HepG2 (cell line): ENCODE results near the gene NCOA6. TPM values are rescaled to one million over a fixed set of nuclear protein-coding genes. Genes with fewer than 3 reads are reported as not detected.

Experiments
- ETV6 ChIP-seq: sonication (generic); formaldehyde crosslinking; conservative IDR thresholded peaks from 2 replicates; pipeline ENCODE4 v1.4.0; 2020; ENCODE audit warnings: missing genetic modification reagents
- FOXJ3 ChIP-seq: sonication (generic); formaldehyde crosslinking; IDR thresholded peaks from 2 replicates; pipeline ENCODE4 v1.4.0; 2020; ENCODE audit warnings: missing genetic modification reagents, mild to moderate bottlenecking, borderline replicate concordance
- FOXK2 ChIP-seq: fragments of 450-650 bp; IDR thresholded peaks from 2 replicates; pipeline ENCODE4 v1.6.1; 2016
- GATAD2A ChIP-seq: IDR thresholded peaks from 2 replicates; pipeline ENCODE4 v1.6.1; 2016
- HOXD1 ChIP-seq: sonication (generic); formaldehyde crosslinking; IDR thresholded peaks from 2 replicates; pipeline ENCODE4 v1.5.0; 2020; ENCODE audit warnings: missing genetic modification reagents
- NFKB2 ChIP-seq: sonication (generic); formaldehyde crosslinking; IDR thresholded peaks from 2 replicates; pipeline ENCODE4 v1.4.0; 2020; ENCODE audit warnings: missing genetic modification reagents, borderline replicate concordance
- PAX8 ChIP-seq: sonication (generic); formaldehyde crosslinking; IDR thresholded peaks from 2 replicates; pipeline ENCODE4 v1.8.0; 2022; ENCODE audit warnings: mild to moderate bottlenecking, missing genetic modification reagents, borderline replicate concordance
- POGZ ChIP-seq: sonication (generic); formaldehyde crosslinking; IDR thresholded peaks from 2 replicates; pipeline ENCODE4 v1.4.0; 2020; ENCODE audit warnings: mild to moderate bottlenecking, missing genetic modification reagents
- RBM22 ChIP-seq: fragments of 200-400 bp; formaldehyde crosslinking; optimal IDR thresholded peaks from 2 replicates; pipeline ENCODE3; 2017; ENCODE audit warnings: mild to moderate bottlenecking, low read length, moderate library complexity
- SAP130 ChIP-seq: IDR thresholded peaks from 2 replicates; pipeline ENCODE4 v1.6.1; 2016; ENCODE audit warnings: low read depth
- ZFP1 ChIP-seq: IDR thresholded peaks from 2 replicates; pipeline ENCODE4 v1.6.1; 2016
- ZNF274 ChIP-seq: sonication (generic); formaldehyde crosslinking; IDR thresholded peaks from 2 replicates; pipeline ENCODE4 v1.5.1; 2020; ENCODE audit warnings: mild to moderate bottlenecking, missing genetic modification reagents
- ZNF33A ChIP-seq: sonication (generic); formaldehyde crosslinking; IDR thresholded peaks from 2 replicates; pipeline ENCODE4 v1.5.1; 2020; ENCODE audit warnings: missing genetic modification reagents, mild to moderate bottlenecking, moderate library complexity, borderline replicate concordance
- ZNF703 ChIP-seq: sonication (generic); formaldehyde crosslinking; IDR thresholded peaks from 2 replicates; pipeline ENCODE4 v1.5.1; 2020; ENCODE audit warnings: missing genetic modification reagents, mild to moderate bottlenecking, moderate library complexity, borderline replicate concordance
- ZNF720 ChIP-seq: sonication (generic); formaldehyde crosslinking; IDR thresholded peaks from 2 replicates; pipeline ENCODE4 v1.4.0; 2020; ENCODE audit warnings: missing genetic modification reagents
- ZNF747 ChIP-seq: sonication (generic); formaldehyde crosslinking; IDR thresholded peaks from 2 replicates; pipeline ENCODE4 v1.8.1; 2023; ENCODE audit warnings: missing genetic modification reagents, mild to moderate bottlenecking, borderline replicate concordance
- polyA plus RNA-seq, 8 experiments: library from polyadenylated mRNA; depleted of rRNA in 3 of 8; stranded (reverse) in 7 of 8; unstranded in 1 of 8; fragments of >200 nt; fragmentation: Illumina TruSeq in 4 of 8; extraction: Trizol in 4 of 8; gene quantifications; 2 replicates each; pipeline versions ENCODE4 v1.2.1 to v1.2.3, GENCODE V29; 2011 to 2016; ENCODE audit warnings: low read depth in 4 of 8, missing spikeins in 1 of 8, mixed read lengths in 1 of 8; ENCODE audit not compliant: insufficient read depth in 1 of 8
- total RNA-seq, 5 experiments: library from RNA; depleted of rRNA; stranded (reverse); fragments of >200 nt; fragmentation: Illumina TruSeq; extraction: Trizol; gene quantifications; 2 replicates each; pipeline ENCODE4 v1.2.3, GENCODE V29; 2016; ENCODE audit warnings: low read depth in 1 of 5
- TF ChIP-seq, protein P1 (sequence below): sonication (generic); formaldehyde crosslinking; IDR thresholded peaks from 2 replicates; pipeline ENCODE4 v1.9.0; 2022; ENCODE audit warnings: missing genetic modification reagents, mild to moderate bottlenecking, borderline replicate concordance
- TF ChIP-seq, protein P2 (sequence below): sonication (generic); formaldehyde crosslinking; IDR thresholded peaks from 2 replicates; pipeline ENCODE4 v1.4.0; 2020; ENCODE audit warnings: missing genetic modification reagents
- TF ChIP-seq, protein P3 (sequence below): fragments of 450-650 bp; IDR thresholded peaks from 2 replicates; pipeline ENCODE4 v1.6.1; 2017
- TF ChIP-seq, protein P4 (sequence below): sonication (generic); formaldehyde crosslinking; conservative IDR thresholded peaks from 2 replicates; pipeline ENCODE4 v1.4.0; 2020; ENCODE audit warnings: missing genetic modification reagents
- TF ChIP-seq, protein P5 (sequence below): sonication (generic); formaldehyde crosslinking; IDR thresholded peaks from 2 replicates; pipeline ENCODE4 v1.5.0; 2020; ENCODE audit warnings: mild to moderate bottlenecking, missing genetic modification reagents

Gene NCOA6
- total and polyA plus RNA-seq, 2 of the 13 experiments (the other 11 are each of a cell fraction or from before 2014, with no cell fraction given) = 11.2 to 29.3 TPM

DNA sequence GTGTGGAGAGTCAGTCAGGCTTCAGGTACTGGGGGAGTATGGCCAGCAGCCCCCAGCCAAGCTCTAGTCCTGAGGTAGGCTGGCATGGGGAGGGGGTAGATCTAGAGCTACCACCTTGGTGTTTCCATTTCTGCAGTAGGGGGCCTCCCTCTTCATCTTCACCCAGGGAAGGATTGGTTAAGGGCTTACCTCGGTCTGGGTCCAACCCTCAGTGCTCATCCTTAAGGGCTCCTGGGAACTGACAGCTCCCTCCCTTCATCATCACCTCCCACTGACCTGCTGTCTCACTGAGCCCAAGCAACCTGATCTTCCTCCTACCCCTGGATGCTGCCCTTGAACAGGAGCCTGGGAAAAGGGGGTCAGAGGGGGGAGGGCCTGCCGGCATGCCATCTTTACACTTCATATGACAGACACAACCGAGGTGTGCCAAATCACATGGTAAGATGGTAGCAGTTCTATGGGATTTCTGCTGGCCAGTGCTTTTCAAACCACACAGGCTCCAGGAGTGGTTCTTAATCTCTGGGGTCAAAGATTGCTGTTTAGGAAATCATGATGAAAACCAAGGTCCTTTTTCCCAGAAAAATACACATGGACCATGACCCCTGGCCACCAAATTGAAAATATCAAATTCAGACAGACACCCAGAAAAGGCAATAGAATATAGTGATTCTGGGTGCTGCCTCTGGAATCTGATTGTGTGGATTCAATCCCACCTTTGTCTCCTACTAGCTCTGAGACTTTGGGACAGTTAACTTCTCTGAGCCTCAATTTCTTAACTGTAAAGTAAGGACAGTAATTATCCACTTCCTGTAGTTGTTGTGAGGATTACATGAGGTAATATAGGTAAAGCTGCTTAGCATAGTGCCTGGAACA, 118.3 kb downstream of the NCOA6 start (continued):
- TF ChIP-seq RBM22 (no peak), FOXJ3 (CRISPR knock-in tag) (peak; percentile 75; the same call in 1 of the 2 replicates), ZFP1 (CRISPR knock-in tag) (no peak; the same call in 1 of the 2 replicates), GATAD2A (CRISPR knock-in tag) (peak; percentile 94), ZNF703 (CRISPR knock-in tag) (no peak), PAX8 (CRISPR knock-in tag) (no peak), HOXD1 (CRISPR knock-in tag) (peak; percentile 68; the same call in 1 of the 2 replicates), ZNF720 (CRISPR knock-in tag) (no peak), SAP130 (peak; percentile 83), ZNF747 (CRISPR knock-in tag) (peak; percentile 26; the same call in 1 of the 2 replicates), ETV6 (CRISPR knock-in tag) (no peak), NFKB2 (0 out of 2 replicates have a peak, but pooled peaks have one; percentile 61), FOXK2 (peak; percentile 3; the same call in 1 of the 2 replicates), POGZ (CRISPR knock-in tag) (peak; percentile 38; the same call in 1 of the 2 replicates), ZNF33A (0 out of 2 replicates have a peak, but pooled peaks have one; percentile 75), ZNF274 (CRISPR knock-in tag) (0 out of 2 replicates have a peak, but pooled peaks have one; percentile 33)
- TF ChIP-seq, protein P1, sequence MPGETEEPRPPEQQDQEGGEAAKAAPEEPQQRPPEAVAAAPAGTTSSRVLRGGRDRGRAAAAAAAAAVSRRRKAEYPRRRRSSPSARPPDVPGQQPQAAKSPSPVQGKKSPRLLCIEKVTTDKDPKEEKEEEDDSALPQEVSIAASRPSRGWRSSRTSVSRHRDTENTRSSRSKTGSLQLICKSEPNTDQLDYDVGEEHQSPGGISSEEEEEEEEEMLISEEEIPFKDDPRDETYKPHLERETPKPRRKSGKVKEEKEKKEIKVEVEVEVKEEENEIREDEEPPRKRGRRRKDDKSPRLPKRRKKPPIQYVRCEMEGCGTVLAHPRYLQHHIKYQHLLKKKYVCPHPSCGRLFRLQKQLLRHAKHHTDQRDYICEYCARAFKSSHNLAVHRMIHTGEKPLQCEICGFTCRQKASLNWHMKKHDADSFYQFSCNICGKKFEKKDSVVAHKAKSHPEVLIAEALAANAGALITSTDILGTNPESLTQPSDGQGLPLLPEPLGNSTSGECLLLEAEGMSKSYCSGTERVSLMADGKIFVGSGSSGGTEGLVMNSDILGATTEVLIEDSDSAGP (CRISPR knock-in tag) = peak; percentile 59; the same call in 1 of the 2 replicates
- TF ChIP-seq, protein P2, sequence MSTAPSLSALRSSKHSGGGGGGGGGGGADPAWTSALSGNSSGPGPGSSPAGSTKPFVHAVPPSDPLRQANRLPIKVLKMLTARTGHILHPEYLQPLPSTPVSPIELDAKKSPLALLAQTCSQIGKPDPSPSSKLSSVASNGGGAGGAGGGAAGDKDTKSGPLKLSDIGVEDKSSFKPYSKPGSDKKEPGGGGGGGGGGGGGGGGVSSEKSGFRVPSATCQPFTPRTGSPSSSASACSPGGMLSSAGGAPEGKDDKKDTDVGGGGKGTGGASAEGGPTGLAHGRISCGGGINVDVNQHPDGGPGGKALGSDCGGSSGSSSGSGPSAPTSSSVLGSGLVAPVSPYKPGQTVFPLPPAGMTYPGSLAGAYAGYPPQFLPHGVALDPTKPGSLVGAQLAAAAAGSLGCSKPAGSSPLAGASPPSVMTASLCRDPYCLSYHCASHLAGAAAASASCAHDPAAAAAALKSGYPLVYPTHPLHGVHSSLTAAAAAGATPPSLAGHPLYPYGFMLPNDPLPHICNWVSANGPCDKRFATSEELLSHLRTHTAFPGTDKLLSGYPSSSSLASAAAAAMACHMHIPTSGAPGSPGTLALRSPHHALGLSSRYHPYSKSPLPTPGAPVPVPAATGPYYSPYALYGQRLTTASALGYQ (CRISPR knock-in tag) = peak; percentile 57; the same call in 1 of the 2 replicates
- TF ChIP-seq, protein P3, sequence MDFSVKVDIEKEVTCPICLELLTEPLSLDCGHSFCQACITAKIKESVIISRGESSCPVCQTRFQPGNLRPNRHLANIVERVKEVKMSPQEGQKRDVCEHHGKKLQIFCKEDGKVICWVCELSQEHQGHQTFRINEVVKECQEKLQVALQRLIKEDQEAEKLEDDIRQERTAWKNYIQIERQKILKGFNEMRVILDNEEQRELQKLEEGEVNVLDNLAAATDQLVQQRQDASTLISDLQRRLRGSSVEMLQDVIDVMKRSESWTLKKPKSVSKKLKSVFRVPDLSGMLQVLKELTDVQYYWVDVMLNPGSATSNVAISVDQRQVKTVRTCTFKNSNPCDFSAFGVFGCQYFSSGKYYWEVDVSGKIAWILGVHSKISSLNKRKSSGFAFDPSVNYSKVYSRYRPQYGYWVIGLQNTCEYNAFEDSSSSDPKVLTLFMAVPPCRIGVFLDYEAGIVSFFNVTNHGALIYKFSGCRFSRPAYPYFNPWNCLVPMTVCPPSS = no peak
- TF ChIP-seq, protein P4, sequence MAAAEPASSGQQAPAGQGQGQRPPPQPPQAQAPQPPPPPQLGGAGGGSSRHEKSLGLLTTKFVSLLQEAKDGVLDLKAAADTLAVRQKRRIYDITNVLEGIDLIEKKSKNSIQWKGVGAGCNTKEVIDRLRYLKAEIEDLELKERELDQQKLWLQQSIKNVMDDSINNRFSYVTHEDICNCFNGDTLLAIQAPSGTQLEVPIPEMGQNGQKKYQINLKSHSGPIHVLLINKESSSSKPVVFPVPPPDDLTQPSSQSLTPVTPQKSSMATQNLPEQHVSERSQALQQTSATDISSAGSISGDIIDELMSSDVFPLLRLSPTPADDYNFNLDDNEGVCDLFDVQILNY (CRISPR knock-in tag) = no peak
- TF ChIP-seq, protein P5, sequence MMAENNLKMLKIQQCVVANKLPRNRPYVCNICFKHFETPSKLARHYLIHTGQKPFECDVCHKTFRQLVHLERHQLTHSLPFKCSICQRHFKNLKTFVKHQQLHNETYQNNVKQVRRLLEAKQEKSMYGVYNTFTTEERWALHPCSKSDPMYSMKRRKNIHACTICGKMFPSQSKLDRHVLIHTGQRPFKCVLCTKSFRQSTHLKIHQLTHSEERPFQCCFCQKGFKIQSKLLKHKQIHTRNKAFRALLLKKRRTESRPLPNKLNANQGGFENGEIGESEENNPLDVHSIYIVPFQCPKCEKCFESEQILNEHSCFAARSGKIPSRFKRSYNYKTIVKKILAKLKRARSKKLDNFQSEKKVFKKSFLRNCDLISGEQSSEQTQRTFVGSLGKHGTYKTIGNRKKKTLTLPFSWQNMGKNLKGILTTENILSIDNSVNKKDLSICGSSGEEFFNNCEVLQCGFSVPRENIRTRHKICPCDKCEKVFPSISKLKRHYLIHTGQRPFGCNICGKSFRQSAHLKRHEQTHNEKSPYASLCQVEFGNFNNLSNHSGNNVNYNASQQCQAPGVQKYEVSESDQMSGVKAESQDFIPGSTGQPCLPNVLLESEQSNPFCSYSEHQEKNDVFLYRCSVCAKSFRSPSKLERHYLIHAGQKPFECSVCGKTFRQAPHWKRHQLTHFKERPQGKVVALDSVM = 0 out of 2 replicates have a peak, but pooled peaks have one; percentile 26
